ENCODE measurements around the gene ALKBH3. TPM values are rescaled to one million over a fixed set of nuclear protein-coding genes. Genes with fewer than 3 reads are reported as not detected.

The ALKBH3 gene
- total and polyA plus RNA-seq, 2 of the 13 experiments (the other 11 are each of a cell fraction or from before 2014, with no cell fraction given) = 17.8 to 36.1 TPM

DNA sequence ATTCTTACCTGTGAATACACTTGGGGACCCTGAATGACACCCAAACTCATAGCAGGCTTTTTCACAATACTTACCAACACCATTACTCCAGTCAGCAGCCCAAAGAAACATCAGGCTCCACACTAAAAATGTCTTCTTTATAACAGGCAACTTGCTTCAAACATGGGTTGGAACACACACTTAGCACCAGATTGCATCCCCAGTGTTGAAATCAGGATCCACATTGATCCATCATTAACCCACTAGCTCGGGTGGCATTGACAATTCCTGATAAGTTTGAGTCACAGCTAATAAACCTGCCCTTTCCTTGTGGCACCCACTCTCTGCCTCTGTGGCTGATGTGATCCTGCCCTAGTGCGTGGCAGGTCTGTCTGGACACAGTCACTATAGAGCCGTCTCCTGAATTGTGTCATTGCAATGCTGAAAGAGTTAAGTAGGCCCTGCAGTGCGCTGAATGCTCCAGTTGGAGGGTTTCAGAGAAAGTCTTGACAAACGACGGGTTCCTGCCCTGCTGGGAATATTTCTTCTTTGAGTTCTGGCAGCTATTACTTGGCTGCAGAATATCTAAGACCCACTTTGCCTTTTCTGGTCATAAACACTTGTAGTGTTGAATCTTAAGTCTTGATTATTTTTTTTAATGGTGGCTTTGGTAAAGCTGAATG lies 42.2 kb downstream of the ALKBH3 start:
- TF ChIP-seq SRY (CRISPR knock-in tag; IDR thresholded peaks at IDR 0.05) (no peak), HOXA9 (CRISPR knock-in tag; IDR thresholded peaks at IDR 0.05; ENCODE audit: borderline replicate concordance) (no peak), ZNF24 (IDR thresholded peaks at IDR 0.05) (no peak), XBP1 (CRISPR knock-in tag; IDR thresholded peaks at IDR 0.05) (no peak), CENPBD1 (CRISPR knock-in tag; IDR thresholded peaks at IDR 0.05; ENCODE audit: borderline replicate concordance, low read depth) (no peak)
- TF ChIP-seq, protein P1, sequence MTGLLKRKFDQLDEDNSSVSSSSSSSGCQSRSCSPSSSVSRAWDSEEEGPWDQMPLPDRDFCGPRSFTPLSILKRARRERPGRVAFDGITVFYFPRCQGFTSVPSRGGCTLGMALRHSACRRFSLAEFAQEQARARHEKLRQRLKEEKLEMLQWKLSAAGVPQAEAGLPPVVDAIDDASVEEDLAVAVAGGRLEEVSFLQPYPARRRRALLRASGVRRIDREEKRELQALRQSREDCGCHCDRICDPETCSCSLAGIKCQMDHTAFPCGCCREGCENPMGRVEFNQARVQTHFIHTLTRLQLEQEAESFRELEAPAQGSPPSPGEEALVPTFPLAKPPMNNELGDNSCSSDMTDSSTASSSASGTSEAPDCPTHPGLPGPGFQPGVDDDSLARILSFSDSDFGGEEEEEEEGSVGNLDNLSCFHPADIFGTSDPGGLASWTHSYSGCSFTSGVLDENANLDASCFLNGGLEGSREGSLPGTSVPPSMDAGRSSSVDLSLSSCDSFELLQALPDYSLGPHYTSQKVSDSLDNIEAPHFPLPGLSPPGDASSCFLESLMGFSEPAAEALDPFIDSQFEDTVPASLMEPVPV (CRISPR knock-in tag; IDR thresholded peaks at IDR 0.05) = no peak
- intact Hi-C loops (cut with micrococcal nuclease; ENCODE audit: unreplicated experiment) (no loop called here), in situ Hi-C loops (cut with HindIII; ENCODE audit: extremely low pct_ligation_motif_present, low pct_unique_long_range_greater_than_20kb) (no loop called here)
- Histone ChIP-seq H3K4me1 (ENCODE audit: insufficient read depth, low read length) (peaks cover 17% of the 10 kb centered on the region), H3K27ac (ENCODE audit: extremely low read length, insufficient read depth, low read length) (no peak overlapping the region), H3K79me2 (ENCODE audit: insufficient read depth, low read length) (no peaks in the 10 kb centered on the region), H3K9me3 (ENCODE audit: low read length) (no peaks in the 10 kb centered on the region), H3K27me3 (ENCODE audit: control insufficient read depth in 1 of 2, insufficient read depth in 2 of 2, low read length in 2 of 2) (no peaks in the 10 kb centered on the region), H2AFZ (ENCODE audit: low read length) (no peak overlapping the region), H3K4me2 (ENCODE audit: low read depth, low read length) (no peak overlapping the region), H3K4me3 (replicated peaks in 1 of 3; ENCODE audit: insufficient read depth in 1 of 3, low read depth in 2 of 3, low read length in 3 of 3) (no peak overlapping the region), H3K9ac (ENCODE audit: insufficient read depth, low read depth, low read length) (no peak overlapping the region), H3K36me3 (replicated peaks in 1 of 2; ENCODE audit: control insufficient read depth in 1 of 2, insufficient read depth in 2 of 2, low read length in 2 of 2) (peaks cover 5 to 19% of the 10 kb centered on the region in 2 experiments), H4K20me1 (ENCODE audit: insufficient read depth, low read length) (no peaks in the 10 kb centered on the region)
- ATAC-seq (no peak), FAIRE-seq (no peak), DNase-seq (ENCODE audit: low spot score) (no peak)
- POLR2A ChIA-PET = no interaction called here
- BruUV-seq (replicated peaks) = no TSS peak
- WGBS (ENCODE audit: low lambda C conversion rate) = 88% methylated on average over 6 of the region's 6 CpGs
- CTCF ChIA-PET (ENCODE audit: low intra/inter-chr PET ratio, low total read pairs) = no interaction called here
